HCT116 (cell line): ENCODE data around the gene TST.

ENCODE experiments used
- CTCF ChIP-seq, 3 experiments: fragments of 200-600 bp in 1 of 3; sonication (generic) in 1 of 3; IDR thresholded peaks in 2 of 3; conservative IDR thresholded peaks in 1 of 3; 2 replicates each; pipeline ENCODE4 v1.5.1; 2012 to 2017; ENCODE audit warnings: low read depth in 2 of 3, low read length in 2 of 3, antibody characterized with exemption in 1 of 3, borderline replicate concordance in 1 of 3, control low read depth in 1 of 3, mild to moderate bottlenecking in 1 of 3, mixed read lengths in 1 of 3, mixed run types in 1 of 3, moderate library complexity in 1 of 3; ENCODE audit not compliant: insufficient read depth in 1 of 3
- ELF1 ChIP-seq: IDR thresholded peaks from 2 replicates; pipeline ENCODE4 v1.6.1; 2012; ENCODE audit warnings: low read depth, borderline replicate concordance
- EZH2phosphoT487 ChIP-seq: fragments of 200-600 bp; IDR thresholded peaks from 2 replicates; pipeline ENCODE4 v1.6.1; 2018; ENCODE audit warnings: antibody characterized with exemption, borderline replicate concordance
- FOSL1 ChIP-seq: IDR thresholded peaks from 2 replicates; pipeline ENCODE4 v1.6.1; 2012; ENCODE audit warnings: low read depth
- MAX ChIP-seq: IDR thresholded peaks from 2 replicates; pipeline ENCODE4 v1.6.1; 2012
- POLR2A ChIP-seq: IDR thresholded peaks from 2 replicates; pipeline ENCODE4 v1.7.0; 2011; ENCODE audit warnings: borderline replicate concordance; ENCODE audit not compliant: insufficient read depth, insufficient read length; ENCODE audit errors: extremely low read depth
- POLR2AphosphoS5 ChIP-seq: IDR thresholded peaks from 2 replicates; pipeline ENCODE4 v1.6.1; 2011; ENCODE audit warnings: mild to moderate bottlenecking, low read depth, low read length, moderate library complexity
- REST ChIP-seq: IDR thresholded peaks from 2 replicates; pipeline ENCODE4 v1.6.1; 2012; ENCODE audit warnings: low read depth
- SP1 ChIP-seq: IDR thresholded peaks from 2 replicates; pipeline ENCODE4 v1.6.1; 2012; ENCODE audit warnings: low read depth
- SRF ChIP-seq: IDR thresholded peaks from 2 replicates; pipeline ENCODE4 v1.6.1; 2012; ENCODE audit warnings: low read depth
- ZBTB33 ChIP-seq: IDR thresholded peaks from 2 replicates; pipeline ENCODE4 v1.6.1; 2011; ENCODE audit warnings: mild to moderate bottlenecking, low read length, moderate library complexity; ENCODE audit not compliant: insufficient replicate concordance; ENCODE audit errors: extremely low read depth
- ZNF274 ChIP-seq: fragments of 200-500 bp; sonication (Bioruptor generic); IDR thresholded peaks from 2 replicates; pipeline ENCODE4 v1.6.1; 2014; ENCODE audit warnings: mild to moderate bottlenecking, low read depth, low read length, inconsistent platforms

GRCh38 chr22:37039466-37039865 is 20.2 kb upstream of the TST start:
- TF ChIP-seq POLR2AphosphoS5, result no peak
- TF ChIP-seq CTCF (IDR thresholded peaks at IDR 0.05 in 2 of 3, conservative IDR thresholded peaks at IDR 0.05 in 1 of 3; ENCODE audit: borderline replicate concordance in 1 of 3, insufficient read depth in 1 of 3, low read depth in 2 of 3, low read length in 2 of 3), result no peak
- no peak for TF ChIP-seq ELF1
- no peak for TF ChIP-seq POLR2A
- TF ChIP-seq MAX, result no peak
- no peak for TF ChIP-seq REST
- TF ChIP-seq SRF, result no peak
- no peak for TF ChIP-seq EZH2phosphoT487
- TF ChIP-seq SP1, result no peak
- TF ChIP-seq ZNF274, result no peak
- TF ChIP-seq ZBTB33, result no peak
- TF ChIP-seq FOSL1, result no peak
